ENCODE data around the gene RTKN.

DNA sequence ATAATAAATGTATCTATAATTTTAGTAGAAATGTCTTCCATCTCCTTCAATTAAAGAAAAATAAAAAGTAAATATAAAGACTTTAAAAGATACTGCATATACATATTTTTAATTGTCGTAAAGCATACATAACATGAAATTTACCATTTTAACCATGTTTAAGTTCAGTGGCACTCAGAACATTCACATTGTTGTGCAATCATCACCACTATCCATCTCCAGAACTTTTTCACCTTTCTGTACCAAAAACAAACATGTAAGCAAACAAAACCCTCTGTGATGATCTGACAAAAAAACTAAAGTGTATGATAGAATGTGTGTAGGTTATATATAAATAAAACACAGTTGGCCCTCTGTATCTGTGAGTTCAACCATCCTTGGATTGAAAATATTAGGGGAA lies 48.2 kb downstream of the RTKN start:
- TF ChIP-seq CTCF (IDR thresholded peaks at IDR 0.05; ENCODE audit: insufficient read depth, low read length, poor library complexity, severe bottlenecking) (no peak), EZH2phosphoT487 (conservative IDR thresholded peaks at IDR 0.05; ENCODE audit: low read length) (no peak)

Measured in SU-DHL-6 (cell line).